ENCODE data around the gene CDH18.
"Not testable (repeated sequence)": the region's sequence is repeated elsewhere in the genome, so short reads cannot be mapped to it uniquely, and the experiment has no call there.

The CDH18 gene

DNA sequence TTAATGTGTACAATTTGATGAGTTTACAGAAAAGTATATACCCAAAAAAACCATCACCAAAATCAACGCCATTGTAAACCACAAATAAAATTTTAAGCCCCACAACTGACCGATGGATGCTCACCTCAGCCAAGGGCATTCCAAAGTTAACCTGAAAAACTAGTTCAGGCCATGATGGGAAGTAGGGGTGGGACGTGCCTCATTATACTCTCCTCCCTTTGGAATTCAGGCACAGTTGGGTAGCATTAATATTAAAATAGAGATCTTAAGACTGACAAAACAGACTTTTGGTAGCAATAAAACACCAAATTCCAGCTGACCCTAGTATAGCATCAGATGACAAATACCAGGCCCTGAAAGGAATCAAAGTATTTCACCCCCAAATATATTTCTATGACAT lies 129.0 kb downstream of the CDH18 start:
- no peak for DNase-seq

DNA sequence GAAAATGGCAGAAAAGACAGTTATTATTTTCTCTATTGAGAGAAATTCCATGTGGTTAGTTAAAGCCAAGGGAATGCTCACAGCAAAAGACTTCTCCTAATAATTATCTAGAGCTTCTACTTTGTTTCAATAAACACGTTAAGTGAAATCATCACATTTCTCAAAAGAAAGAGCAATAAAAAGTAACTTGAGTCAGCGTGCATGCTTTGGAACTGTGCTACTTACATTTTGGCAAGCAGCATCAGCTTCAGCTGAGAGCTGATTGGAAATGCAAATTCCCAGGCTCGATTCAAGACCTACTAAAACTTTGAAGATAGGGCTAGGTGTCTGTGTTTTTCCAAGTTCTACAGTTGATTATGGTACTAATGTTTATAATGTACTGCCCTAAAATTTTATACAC lies 132.1 kb downstream of the CDH18 start:
- DNase-seq: no peak

DNA sequence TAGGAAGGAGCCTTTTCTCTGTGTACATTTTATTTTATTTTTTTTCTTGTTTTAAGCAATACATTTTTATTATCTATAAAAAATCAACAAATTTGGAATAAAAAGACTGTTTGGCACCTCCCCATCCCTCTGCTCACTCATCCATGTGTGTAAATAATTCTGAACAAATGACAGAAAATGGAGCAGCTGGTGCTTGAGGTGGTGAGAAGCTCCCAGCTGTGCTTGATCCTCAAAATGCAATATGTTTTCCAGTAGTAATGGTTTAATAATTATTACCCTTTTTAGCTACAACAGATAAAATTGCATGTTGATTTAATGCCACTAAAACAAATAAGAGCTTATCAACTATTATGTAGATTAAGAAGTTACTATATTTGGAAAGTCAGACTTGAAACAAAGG lies 132.5 kb downstream of the CDH18 start:
- DNase-seq: no peak

DNA sequence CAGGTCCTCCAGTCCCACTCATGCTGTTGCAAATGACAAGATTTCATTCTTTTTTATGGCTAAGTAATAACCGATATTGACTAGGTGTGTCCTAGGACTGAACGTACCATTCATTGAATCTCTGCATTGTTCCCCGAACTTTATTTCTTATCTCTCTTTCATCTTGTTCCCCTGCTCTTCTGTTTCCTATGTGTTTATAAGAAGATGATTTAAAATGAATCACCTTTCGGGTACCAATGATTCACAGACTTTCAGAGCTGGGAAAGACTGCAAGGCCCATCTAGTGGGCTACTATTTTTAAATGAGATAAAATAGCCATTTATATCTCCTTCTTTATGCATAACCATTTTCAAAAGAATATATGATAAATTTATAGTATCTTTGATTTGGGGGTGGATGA lies 133.0 kb downstream of the CDH18 start:
- no peak for DNase-seq

DNA sequence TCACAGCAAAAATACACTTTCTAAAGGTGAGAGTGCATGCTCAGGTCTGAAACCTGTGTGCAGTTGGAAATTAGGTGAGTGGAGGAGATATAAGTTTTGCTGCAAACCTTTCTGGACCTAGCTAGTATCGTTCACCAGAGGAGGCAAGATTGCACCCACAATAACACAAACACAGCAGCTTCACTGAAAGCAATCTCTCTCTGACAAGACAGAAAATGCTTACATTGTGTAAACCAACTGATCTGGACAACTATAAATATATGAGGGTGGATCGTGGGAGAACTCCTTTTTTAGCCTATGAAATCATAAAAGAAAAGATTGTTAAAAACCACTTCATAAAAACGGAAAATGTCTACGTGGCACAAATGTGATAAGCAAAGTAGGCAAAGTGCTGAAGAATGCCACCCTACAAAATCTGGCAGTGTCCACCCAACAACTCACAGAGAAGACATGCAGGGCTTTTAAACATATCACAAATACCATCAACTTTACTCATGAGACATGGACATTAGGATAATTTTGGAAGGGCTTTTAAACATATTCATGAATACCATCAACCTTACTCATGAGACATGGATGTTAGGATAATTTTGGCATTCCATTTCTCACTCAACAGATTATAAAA lies 134.3 kb downstream of the CDH18 start:
- DNase-seq: no peak

DNA sequence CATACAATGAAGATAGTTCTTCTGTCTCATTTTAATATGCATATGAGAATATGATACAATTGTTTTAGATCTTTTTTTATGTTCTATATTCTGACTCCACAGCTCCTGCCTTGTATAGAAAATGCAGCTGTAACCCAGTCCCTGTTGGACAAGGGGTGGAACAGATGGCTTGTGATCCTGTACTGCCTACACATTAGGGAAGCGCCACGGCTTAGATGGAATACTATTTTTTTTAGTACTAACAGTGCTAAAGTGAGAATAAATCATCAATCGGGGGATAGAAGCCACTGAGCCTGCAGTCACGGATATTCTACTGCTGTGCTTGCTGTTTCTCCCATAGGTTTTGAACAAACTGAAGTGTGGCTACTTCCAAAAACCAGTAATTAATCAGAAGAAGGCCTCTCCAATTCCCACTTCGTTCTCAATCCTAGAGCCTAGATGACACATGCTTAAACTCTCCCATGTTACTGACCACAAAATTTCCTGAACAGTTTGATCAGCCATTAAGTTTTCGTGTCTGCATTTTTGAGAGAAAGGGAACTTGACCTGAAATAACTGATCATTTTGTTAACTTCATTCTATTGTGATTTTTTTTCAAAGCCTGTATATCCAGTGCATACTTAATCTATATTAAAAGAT lies 150.3 kb downstream of the CDH18 start:
- no peak for DNase-seq

DNA sequence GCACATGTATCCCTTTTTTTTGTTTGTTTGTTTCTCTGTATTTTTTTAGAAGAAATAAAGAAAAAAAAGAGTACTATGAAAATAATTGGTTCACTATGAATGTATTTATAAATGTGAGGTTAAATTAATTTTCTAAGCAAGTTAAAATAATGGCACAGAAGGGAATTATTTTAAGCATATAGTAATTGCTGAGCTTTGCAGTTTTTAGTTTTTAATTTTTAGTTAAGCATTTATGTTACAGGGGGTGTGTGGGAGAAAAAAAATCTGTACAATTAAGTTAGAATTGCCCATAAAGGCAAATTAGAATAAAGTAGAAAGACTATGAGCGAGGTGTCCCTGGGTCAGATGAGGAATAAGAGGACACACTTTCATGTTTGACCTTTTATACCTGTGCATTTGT lies 152.6 kb downstream of the CDH18 start:
- no peak for DNase-seq

DNA sequence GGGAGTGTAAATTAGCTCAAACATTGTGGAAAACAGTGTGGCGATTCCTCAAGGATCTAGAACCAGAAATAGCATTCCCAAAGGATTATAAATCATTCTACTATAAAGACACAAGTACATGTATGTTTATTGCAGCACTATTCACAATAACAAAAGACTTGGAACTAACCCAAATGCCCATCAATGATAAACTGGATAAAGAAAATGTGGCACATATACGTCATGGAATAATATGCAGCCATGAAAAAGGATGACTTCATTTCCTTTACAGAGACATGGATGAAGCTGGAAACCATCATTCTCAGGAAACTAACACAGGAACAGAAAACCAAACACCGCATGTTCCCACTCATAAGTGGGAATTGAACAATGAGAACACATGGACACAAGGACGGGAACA lies 175.3 kb downstream of the CDH18 start:
- not testable (repeated sequence) for DNase-seq

DNA sequence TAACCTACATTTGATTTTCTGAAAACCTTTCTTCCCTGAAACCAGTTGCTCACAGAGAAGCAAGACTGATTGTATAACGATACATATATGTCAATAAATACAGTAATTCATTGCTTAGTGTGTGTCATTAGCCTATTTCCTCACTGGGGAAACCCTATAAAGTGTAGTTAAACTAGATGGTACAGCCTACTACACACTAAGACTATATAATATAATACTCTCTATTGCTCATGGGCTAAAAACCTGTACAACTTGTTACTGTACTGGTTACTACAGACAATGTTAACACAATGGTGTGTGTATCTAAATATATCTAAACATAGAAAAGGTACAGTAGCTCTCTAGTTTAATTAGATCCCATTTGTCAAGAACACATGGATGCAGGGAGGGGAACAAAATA lies 181.2 kb downstream of the CDH18 start:
- no peak for DNase-seq

DNA sequence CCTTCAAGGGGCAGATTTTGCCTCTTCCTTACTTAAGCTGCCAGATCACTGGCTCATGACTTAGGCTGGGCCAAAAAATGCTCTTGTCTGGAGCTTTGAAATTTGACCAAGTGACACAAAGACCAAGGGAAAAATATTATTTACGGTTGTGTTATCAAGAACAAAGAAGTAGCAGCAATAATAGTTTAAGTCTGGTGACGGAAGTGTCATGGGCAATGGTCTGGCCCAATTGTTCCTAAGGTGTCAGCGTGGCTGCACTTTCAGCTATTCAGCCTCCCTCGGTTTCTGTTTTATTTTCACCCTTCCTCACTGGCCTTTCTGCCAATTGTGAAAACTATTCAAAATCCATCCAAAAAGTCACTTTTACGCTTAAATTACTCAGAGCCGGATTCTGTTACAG lies 185.3 kb downstream of the CDH18 start:
- DNase-seq: no peak

DNA sequence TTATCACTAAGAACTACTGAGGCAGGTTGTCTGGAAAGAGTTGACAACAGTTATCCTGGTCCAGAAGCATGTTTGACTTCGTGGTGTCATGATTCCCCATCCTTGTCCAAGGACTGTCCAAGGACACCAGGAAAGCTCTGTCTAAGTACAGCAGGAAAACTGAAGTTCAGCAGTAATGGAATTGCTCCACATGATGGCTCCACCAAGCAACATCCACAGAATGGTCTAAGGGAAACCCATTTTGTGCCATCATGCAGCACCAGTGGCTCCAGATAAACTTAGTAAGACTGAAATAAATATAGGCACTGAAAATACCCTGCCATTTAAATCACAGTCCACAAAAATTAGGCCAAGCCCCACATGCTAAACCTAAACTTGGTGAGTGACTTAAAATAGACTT lies 192.8 kb downstream of the CDH18 start:
- DNase-seq: no peak

DNA sequence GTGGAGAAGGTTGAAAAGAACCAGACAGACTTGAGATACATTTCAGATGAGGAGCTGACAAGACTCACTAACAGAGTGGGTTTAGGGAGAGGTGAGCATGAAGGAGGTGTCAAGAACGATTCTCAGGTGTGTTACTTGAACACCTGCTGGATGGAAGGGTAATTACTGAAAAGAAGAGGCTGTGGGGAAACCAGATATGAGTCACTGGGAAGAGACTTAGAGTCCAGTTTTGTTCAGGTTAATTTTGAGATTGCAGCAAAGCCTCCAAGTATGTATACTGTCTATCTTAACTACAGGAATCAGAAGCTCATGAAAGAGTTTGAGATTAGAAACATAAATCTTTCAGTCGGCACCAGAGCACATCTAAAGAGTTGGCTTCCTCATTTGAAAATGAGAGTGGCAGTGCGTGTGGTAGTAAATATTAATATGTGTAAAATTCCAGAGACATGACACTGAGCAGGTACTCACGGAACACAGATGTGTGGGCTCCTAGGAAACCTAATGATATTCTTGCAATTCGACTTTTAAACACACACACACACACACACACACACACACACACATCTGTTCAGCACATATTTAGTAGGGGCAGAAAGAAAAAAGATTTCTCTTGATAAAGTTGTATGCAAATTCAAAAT lies 197.1 kb downstream of the CDH18 start:
- DNase-seq: no peak

DNA sequence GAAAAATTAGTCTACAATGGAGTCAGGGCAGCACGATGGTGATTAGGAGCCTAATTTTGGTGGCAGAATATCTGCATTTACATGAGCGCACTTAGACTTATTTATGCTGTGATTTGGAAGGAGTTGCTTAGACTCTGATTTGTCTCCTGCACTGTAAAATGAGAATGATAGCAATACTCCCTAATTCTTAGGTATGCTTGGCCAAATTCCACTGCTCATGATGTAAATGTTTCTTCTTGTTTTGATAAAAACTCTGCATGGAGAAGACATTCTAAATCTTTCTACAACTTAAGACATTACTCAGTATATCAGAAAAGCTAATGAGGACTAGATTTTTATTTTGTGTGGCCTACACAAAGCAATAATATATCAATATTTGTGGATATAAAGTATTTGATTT lies 205.4 kb downstream of the CDH18 start:
- DNase-seq: no peak

DNA sequence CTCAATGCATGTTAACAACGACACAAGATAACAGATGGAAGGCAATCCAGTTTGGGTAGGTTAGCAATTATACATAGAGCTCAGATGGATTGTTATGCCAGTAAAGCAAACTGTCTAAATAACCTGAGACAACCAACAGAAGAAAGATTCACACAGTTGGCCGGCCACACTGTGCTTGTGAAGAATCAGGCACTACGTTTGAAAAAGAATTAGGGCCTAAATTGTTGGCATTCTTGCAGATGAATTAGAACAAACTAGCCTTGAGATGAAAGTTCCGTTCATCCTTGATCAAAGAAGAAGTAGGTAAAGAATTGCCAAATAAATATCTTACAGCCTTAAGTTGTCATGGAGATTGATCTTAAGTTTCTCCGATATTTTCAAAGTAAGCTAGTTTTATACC lies 210.6 kb downstream of the CDH18 start:
- no peak for DNase-seq

DNA sequence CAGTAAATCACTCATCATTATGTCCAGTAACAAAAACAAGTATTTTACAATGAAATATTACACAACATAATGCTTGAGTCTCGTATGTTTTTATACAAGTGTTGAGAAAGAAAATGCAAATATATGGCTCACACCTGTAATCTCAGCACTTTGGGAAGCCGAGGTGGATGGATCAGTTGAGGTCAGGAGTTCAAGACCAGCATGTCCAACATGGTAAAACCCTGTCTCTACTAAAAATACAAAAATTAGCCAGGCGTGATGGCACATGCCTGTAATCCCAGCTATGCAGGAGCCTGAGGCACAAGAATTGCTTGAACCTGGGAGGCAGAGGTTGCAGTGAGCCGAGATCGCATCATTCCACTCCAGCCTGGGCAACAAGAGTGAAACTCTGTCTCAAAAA lies 211.1 kb downstream of the CDH18 start:
- not testable (repeated sequence) for DNase-seq

DNA sequence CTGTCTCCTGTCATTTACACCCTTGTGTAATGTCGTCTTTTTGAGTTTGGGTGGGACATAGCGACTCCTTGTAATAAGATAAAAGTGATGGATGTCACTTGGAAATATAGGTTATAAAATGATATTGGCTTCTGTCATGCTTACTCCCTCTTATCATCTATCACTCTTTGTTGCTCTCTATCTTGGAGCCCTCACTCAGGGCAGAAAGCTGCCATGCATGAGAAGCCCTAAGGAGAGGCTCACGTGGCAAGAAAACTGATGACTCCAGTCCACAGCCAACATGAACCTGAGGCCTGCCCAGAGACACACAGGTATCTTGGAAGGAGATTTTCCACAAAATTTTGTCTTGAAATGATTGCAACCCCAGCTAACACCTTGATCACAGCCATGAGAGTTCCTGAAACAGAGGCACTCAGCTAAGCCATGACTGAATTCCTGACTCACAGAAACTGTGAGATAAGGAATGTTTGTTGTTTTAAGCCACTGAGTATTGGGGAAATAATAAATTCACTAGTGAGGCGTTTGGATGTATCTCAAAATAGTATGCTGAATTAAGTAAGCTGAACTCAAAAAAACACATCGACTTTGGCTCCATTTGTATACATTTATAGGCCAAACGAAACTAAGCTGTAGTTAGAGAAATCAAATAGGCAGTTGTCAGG lies 216.7 kb downstream of the CDH18 start:
- no peak for DNase-seq

DNA sequence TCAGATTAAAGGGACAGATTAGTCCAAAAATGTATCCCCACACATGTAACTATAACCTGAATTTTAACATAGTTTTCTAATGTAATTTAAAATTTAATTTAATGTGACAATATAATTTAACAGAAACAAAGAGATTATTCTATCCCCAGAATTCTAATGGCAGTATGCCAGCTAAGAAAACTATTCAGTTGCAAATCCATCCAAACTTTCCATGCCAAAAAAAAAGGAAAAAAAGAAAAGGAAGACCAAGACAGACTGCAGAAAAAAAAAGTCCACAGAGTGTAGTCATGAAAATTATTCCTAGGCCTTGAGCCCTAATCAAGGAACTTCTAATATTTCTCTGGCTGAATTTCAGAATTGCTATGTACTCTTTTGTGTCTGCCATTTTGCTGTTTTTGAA lies 217.6 kb downstream of the CDH18 start:
- DNase-seq: no peak

DNA sequence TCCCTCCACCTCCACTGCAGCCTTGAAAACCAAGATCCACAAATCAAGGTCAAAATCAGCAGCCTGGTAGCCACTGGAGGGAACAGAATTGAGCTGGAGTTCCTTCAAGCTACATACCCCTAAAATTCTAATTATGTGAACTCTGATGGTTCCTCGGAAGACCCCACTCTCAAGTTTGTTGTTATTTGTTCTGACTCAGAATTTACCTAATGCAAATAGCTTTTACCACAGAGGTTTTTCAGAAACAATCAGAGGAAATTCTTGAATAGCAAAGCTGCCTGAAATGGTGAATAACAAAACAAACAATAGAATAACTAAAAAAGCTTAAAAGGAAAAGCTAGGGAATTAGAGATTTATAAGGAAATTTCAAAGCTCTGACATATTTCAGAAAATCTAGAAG lies 220.0 kb downstream of the CDH18 start:
- no peak for DNase-seq

DNA sequence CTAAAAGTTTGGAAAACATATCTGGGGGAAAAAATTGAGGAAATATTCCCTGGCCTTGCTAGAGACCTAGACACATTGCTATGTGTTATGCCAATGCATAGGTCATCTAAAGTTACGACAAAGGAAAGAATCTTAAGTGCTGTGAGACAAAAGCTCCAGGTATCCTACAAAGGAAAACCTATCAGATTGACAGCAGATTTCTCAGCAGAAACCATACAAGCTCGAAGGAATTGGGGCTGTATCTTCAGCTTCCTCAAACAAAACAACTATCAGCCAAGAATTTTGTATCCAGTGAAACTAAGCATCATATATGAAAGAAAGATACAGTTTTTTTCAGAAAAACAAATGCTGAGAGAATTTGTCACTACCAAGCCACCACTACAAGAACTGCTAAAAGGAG lies 234.4 kb downstream of the CDH18 start:
- no peak for DNase-seq

DNA sequence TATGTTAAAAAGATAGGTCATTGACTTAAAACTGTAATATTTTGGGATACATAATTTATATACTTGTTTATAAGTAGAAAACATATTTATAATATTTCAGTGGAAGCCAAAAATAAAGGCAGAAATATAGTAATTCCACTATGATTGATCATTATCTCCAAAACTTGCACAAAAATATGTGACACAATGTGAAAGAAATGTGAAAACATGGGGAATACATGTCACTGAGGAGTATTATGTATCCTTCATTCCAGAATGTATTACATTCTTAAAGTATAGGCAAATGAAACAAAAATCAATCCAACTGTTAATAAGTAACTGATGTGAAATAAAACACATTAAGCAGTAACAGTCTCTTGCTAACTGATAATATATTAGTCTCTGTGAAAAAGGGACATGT lies 236.7 kb downstream of the CDH18 start:
- no peak for DNase-seq

DNA sequence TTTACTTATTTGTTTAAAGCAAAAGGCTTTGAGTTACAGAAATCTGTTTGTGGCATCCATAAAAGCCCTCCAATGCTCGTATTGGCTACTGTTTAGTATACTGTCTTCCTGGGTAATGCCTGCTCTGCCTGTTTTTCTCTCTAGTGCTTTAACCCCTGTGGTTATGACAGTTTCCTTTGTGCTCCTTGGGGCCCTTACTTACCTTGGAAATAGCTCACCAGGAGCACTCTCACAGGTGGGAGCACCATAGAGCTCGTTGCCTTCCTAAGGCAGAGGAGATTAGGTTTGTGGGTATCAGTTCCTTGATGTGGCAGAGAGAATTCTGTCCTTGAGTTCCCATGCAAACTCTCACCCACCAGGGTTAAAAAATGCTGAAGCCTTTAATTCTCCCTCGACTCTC lies 242.8 kb downstream of the CDH18 start:
- no peak for DNase-seq

DNA sequence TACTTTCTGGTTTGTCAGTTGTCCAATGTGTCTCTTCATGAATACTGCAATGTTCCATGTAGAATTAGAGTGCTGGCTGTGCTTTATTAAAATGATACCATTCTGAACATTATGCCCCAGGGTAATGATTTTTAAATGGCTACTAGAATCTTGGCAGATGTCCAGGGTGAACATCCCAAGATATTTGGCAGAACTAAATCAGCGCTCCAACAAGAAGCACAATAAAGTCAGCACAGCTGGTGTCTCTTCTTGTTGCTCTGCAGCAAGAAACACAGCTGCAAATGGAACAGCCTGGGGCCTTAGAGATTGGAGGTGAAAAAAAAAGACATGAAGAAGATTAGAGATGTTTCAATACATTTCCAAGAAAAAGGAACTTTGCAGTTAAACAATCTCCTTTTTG lies 248.3 kb downstream of the CDH18 start:
- DNase-seq: no peak

DNA sequence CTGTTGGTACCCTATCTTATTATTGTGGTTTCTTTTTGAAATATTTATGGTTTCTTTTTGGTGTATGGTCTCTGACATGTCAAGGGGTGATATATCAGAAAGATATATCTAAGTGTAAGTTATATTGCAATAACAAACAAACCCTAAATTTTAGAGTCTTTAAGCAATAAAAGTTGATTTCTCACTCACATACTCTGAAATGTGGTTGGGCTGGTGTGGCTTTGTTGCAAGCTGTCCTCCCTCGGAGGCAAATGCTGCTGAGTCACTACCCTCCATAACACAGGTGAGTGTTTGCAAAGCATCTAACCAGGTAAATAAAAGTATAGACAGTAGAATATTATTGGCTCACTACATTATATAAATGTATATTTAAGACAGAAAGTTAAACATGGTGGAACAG lies 253.2 kb downstream of the CDH18 start:
- DNase-seq: no peak

Measured in NCI-H1048 (cell line).